ENCODE measurements around the gene EMILIN1.
A peak's percentile ranks its signal among the peaks of the same experiment; 100 is the strongest.

EMILIN1 gene

DNA sequence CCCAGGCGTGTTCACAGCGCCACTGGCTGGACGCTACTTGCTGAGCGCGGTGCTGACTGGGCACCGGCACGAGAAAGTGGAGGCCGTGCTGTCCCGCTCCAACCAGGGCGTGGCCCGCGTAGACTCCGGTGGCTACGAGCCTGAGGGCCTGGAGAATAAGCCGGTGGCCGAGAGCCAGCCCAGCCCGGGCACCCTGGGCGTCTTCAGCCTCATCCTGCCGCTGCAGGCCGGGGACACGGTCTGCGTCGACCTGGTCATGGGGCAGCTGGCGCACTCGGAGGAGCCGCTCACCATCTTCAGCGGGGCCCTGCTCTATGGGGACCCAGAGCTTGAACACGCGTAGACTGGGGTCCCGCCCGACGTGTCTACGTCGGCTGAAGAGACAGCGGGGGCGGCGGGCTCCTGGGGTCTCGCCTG is 7.3 kb downstream of the EMILIN1 start:
- Histone ChIP-seq H3K9ac (peak overlapping the region; percentile 76; the same call in 1 of the 2 replicates), H3K4me1 (ENCODE audit: low read depth, poor library complexity, severe bottlenecking) (peaks cover 18% of the 10 kb centered on the region), H3K79me2 (ENCODE audit: insufficient read depth, low read depth) (no peaks in the 10 kb centered on the region), H3K4me2 (peak overlapping the region; percentile 68), H2AFZ (ENCODE audit: low read depth) (peak overlapping the region; percentile 90), H3K27me3 (ENCODE audit: insufficient read depth, low read depth) (no peaks in the 10 kb centered on the region), H3K27ac (no peak overlapping the region), H4K20me1 (ENCODE audit: insufficient read depth) (no peaks in the 10 kb centered on the region), H3K4me3 (IDR thresholded peaks at IDR 0.05; ENCODE audit: insufficient read depth, low read depth, low read length) (peak overlapping the region; percentile 82), H3K36me3 (ENCODE audit: insufficient read depth) (no peaks in the 10 kb centered on the region)
- TF ChIP-seq, protein P1, sequence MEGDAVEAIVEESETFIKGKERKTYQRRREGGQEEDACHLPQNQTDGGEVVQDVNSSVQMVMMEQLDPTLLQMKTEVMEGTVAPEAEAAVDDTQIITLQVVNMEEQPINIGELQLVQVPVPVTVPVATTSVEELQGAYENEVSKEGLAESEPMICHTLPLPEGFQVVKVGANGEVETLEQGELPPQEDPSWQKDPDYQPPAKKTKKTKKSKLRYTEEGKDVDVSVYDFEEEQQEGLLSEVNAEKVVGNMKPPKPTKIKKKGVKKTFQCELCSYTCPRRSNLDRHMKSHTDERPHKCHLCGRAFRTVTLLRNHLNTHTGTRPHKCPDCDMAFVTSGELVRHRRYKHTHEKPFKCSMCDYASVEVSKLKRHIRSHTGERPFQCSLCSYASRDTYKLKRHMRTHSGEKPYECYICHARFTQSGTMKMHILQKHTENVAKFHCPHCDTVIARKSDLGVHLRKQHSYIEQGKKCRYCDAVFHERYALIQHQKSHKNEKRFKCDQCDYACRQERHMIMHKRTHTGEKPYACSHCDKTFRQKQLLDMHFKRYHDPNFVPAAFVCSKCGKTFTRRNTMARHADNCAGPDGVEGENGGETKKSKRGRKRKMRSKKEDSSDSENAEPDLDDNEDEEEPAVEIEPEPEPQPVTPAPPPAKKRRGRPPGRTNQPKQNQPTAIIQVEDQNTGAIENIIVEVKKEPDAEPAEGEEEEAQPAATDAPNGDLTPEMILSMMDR (conservative IDR thresholded peaks at IDR 0.05; ENCODE audit: low read depth, low read length), result no peak

DNA sequence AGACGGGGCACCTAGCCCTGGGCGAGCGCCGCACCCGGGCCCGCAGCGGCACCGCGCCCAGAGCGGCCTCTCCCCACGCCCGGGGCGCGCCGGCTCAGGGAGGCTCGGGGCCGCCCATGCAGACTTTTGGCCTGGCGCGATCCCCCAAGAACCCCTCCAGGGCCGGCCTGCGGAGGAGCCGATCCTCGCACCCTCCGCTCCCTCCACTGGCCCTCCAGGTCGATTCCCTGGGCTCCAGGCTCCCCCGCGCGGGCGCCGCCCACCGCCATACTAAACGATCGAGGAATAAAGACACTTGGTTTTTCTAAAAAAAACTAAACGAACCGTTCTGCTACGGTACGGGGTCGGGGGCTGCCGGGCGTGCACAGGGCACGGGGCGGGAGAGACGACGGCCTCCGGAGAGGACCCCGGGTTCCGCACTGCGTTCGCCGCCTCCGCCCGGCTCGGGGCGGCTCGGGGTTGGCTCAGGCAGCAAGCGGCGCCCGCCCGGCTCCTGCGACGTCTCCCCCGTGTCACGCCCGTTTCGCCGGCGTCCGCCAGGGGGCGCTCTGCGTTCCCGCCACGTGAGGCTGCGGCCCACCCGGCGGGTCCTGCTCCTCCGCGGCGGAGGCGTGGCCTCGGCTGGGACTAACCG is 7.8 kb downstream of the EMILIN1 start:
- Histone ChIP-seq H3K27me3 (ENCODE audit: insufficient read depth, low read depth) (no peaks in the 10 kb centered on the region), H3K4me2 (peak overlapping the region; percentile 68), H3K79me2 (ENCODE audit: insufficient read depth, low read depth) (no peaks in the 10 kb centered on the region), H3K9ac (peak overlapping the region; percentile 76; the same call in 1 of the 2 replicates), H3K4me3 (IDR thresholded peaks at IDR 0.05; ENCODE audit: insufficient read depth, low read depth, low read length) (peak overlapping the region; percentile 82), H3K4me1 (ENCODE audit: low read depth, poor library complexity, severe bottlenecking) (peaks cover 18% of the 10 kb centered on the region), H4K20me1 (ENCODE audit: insufficient read depth) (no peaks in the 10 kb centered on the region), H3K36me3 (ENCODE audit: insufficient read depth) (no peaks in the 10 kb centered on the region), H3K27ac (peak overlapping the region; percentile 43), H2AFZ (ENCODE audit: low read depth) (peak overlapping the region; percentile 90)
- TF ChIP-seq, protein P1 (conservative IDR thresholded peaks at IDR 0.05; ENCODE audit: low read depth, low read length), result peak; percentile 50

DNA sequence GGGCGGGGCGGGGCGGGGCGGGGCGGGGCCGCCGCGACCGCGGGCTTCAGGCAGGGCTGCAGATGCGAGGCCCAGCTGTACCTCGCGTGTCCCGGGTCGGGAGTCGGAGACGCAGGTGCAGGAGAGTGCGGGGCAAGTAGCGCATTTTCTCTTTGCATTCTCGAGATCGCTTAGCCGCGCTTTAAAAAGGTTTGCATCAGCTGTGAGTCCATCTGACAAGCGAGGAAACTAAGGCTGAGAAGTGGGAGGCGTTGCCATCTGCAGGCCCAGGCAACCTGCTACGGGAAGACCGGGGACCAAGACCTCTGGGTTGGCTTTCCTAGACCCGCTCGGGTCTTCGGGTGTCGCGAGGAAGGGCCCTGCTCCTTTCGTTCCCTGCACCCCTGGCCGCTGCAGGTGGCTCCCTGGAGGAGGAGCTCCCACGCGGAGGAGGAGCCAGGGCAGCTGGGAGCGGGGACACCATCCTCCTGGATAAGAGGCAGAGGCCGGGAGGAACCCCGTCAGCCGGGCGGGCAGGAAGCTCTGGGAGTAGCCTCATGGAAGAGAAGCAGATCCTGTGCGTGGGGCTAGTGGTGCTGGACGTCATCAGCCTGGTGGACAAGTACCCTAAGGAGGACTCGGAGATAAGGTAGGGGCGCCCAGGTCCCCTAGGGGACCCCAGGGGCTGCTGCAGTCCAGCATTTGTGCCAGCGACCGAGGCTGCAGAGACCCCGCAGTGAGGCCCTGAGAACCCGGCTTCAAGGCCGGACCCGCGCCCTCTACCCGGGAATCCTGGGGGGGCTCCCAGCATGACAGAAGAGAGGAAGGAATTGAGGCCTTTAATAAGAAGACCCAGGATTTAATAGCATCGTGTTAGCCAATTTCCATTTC is 8.5 kb downstream of the EMILIN1 start, which contains the start of gene KHK:
KHK (plus strand) TSS at position 49 of the 870 bp plus-strand sequence; CDS start at position 537, 488 bp downstream.
- TF ChIP-seq, protein P1 (conservative IDR thresholded peaks at IDR 0.05; ENCODE audit: low read depth, low read length), result no peak
- peak within 1 kb of the TSS; percentile 82 for H3K4me3 ChIP-seq (IDR thresholded peaks at IDR 0.05; ENCODE audit: insufficient read depth, low read depth, low read length)
- no peaks in the 10 kb centered on the region for H4K20me1 ChIP-seq (ENCODE audit: insufficient read depth)
- peak within 1 kb of the TSS; percentile 76; the same call in 1 of the 2 replicates for H3K9ac ChIP-seq
- peak within 1 kb of the TSS; percentile 90 for H2AFZ ChIP-seq (ENCODE audit: low read depth)
- H3K27me3 ChIP-seq (ENCODE audit: insufficient read depth, low read depth), result no peaks in the 10 kb centered on the region
- no peaks in the 10 kb centered on the region for H3K79me2 ChIP-seq (ENCODE audit: insufficient read depth, low read depth)
- H3K4me2 ChIP-seq, result peak within 1 kb of the TSS; percentile 75
- peak within 1 kb of the TSS; percentile 78 for H3K27ac ChIP-seq
- no peaks in the 10 kb centered on the region for H3K36me3 ChIP-seq (ENCODE audit: insufficient read depth)
- peaks cover 11% of the 10 kb centered on the region for H3K4me1 ChIP-seq (ENCODE audit: low read depth, poor library complexity, severe bottlenecking)

DNA sequence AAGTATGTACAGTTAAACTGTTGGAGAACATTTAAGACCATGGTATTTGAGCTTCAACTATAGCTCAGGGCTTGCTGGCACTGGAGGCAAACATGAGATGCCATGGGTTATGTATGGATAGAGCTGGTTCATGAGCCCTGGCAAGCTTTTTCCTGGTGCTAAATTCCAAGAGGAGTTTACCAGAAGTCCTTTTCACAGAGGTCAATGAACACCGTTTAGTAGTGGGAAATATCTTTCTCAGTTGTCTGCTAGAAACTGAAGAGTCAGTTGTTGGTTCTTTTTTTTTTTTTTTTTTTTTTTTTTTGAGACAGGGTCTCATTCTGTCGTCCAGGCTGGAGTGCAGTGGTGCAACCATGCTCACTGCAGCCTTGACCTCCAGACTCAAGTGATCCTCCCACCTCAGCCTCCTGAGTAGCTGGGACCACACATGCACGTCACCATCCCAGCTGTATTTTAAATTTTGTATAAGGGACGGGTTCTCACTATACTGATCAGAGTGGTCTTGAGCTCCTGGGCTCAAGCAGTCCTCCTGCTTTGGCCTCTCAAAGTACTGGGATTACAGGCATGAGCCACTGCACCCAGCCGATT is 9.5 kb downstream of the EMILIN1 start:
- Histone ChIP-seq H4K20me1 (ENCODE audit: insufficient read depth) (no peaks in the 10 kb centered on the region), H3K36me3 (ENCODE audit: insufficient read depth) (no peaks in the 10 kb centered on the region), H3K4me1 (ENCODE audit: low read depth, poor library complexity, severe bottlenecking) (peaks cover 9% of the 10 kb centered on the region), H3K4me3 (IDR thresholded peaks at IDR 0.05; ENCODE audit: insufficient read depth, low read depth, low read length) (no peak overlapping the region), H2AFZ (ENCODE audit: low read depth) (peak overlapping the region; percentile 83; the same call in 1 of the 2 replicates), H3K27ac (no peak overlapping the region; the same call in 1 of the 2 replicates), H3K79me2 (ENCODE audit: insufficient read depth, low read depth) (no peaks in the 10 kb centered on the region), H3K4me2 (peak overlapping the region; percentile 75), H3K9ac (peak overlapping the region; percentile 60; the same call in 1 of the 2 replicates), H3K27me3 (ENCODE audit: insufficient read depth, low read depth) (no peaks in the 10 kb centered on the region)
- TF ChIP-seq, protein P1 (conservative IDR thresholded peaks at IDR 0.05; ENCODE audit: low read depth, low read length), result no peak

Data from KMS-11 (cell line).